GM21526 (cell line): Measurements from ENCODE around the gene KRT80.

Source experiments
- ATAC-seq: cut with Tn5 transposase; IDR thresholded peaks from one replicate; pipeline ENCODE4 v1.9.1; 2021; ENCODE audit warnings: moderate library complexity; ENCODE audit not compliant: unreplicated experiment, low FRiP score

The KRT80 gene

GRCh38 chr12:52229836-52230343 is 38.1 kb upstream of the KRT80 start:
- no peak for ATAC-seq

DNA sequence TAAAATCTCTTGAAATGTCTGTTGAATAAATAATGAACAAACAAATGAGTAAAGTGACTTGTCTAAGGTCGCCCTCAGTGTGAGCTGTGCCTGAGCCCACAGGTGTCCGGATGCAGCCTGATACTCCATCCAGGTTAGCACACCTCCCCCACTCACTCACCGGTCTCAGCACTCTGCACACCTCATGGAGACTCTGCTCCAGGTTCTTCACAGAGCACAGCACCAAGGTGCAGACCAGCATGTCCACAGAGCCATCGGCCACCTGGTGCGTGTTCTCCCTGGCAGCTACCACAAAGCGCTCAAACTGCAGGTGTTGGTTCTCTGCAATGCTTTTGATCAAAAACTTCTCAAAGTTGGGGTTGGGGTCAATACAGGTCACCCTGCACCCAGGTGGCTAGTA is 37.1 kb upstream of the KRT80 start:
- ATAC-seq = no peak

GRCh38 chr12:52228366-52228765 is 36.6 kb upstream of the KRT80 start:
- ATAC-seq = no peak

DNA sequence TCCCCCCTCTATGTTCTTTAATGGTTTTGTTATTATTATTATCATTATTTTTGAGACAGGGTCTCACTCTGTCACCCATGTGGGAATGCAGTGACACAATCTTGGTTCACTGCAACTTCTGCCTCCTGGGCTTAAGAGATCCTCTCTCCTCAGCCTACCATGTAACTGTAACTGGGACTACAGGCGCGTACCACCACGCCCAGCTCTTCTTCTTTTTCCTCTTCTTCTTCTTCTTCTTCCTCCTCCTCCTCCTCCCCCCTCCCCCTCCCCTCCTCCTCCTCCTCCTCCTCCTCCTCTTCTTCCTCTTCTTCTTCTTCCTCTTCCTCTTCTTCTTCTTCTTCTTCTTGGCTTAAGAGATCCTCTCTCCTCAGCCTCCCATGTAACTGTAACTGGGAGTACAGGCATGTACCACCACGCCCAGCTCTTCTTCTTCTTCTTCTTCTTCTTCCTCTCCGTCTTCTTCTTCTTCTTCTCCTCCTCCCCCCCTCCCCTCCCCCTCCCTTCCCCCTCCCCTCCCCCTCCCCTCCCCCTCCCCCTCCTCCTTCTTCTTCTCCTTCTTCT is 35.9 kb upstream of the KRT80 start:
- no peak for ATAC-seq

GRCh38 chr12:52226446-52226845 is 34.6 kb upstream of the KRT80 start:
- ATAC-seq = no peak

DNA sequence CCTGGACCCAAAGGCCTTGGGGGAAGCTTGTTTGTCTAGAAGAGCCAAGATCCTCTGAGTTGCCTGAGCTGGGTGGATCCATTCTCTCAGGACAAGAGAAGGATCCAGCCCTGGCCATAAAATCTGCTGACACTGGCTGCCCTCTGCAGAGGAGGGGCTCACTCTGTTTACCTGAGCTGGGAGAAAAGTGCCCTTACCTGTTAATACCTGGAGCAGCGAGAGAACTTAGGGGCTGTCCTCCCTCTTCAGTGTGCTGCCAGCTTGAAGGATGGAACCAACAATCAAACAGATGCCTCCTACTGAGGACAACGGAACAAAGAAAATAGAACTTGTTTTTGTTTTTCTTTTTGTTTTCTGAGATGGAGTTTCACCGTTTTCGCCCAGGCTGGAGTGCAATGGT is 33.9 kb upstream of the KRT80 start:
- ATAC-seq = no peak

DNA sequence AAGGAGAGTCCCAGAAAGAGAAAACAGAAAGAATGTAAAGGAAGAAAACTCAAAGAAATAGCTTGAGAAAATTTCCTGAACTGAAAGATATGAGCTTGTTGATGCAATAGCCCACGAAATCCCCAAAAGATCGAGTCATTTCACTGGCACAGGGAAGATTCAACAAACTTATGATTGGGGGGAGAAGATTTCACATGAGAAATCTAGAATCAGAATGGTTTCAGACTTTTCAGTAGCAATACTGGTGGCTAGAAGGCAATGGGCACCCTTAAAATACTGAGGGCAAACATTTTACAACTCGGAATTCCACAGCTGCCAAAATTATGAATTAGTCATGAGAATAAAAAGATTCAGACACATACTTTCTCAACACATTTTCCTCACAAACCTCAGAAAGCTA is 32.3 kb upstream of the KRT80 start:
- ATAC-seq = no peak

DNA sequence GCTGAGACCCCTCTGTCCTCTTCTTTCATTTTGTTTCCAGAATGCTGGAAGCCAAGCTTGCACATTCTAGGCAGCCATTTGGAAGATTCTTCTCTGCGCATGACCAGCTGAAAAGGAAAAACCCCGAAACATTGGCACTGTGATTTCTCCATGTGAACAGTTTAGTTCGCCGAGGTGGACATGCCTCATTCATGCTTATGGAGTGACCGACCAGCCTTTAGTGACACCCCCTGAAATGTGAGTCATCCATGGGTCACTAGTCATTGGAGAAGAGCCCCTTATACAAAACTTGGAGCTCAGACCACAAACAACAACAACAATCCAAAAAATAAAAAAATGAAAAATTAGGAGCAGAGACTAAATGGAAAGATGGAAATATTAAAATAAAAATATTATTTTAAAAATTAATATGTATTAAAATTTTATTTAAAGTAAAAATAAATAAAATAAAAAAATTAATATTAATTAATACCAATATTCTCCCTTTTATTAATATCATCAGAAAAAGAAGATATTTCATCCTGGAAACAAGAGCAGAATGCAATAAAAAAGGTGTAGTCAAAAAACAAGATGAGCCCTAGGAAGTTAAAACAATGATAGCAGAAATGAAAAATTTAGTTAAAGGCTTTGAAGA is 31.7 kb upstream of the KRT80 start:
- no peak for ATAC-seq

GRCh38 chr12:52222692-52223091 is 30.9 kb upstream of the KRT80 start:
- no peak for ATAC-seq

DNA sequence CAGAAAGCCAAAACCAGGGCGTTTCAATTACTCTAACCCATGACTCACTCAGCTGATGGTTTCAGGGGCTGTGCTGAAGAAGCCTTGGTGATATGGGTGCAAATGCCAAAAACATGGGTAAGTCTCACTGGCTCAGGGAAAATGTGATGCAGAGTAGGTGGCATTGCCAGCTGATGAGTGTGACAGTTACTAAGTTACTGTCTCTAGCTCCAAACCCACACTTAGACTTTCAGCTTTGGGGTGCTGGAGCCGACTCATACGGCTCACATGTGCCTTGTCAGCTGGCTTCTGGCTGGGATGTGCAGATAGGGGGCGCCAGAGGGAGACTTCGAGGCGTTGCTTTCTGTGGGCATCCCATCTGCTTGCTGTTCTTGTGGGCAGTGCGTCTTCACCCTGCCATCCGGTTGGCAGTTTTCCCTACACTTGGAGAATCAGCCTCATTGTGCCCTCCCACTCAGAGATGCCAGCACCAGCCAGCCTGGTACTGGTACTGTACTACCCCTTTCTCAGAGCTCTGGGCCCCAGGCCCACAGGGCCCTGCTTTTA is 30.2 kb upstream of the KRT80 start:
- no peak for ATAC-seq

GRCh38 chr12:52221070-52221781 is 29.4 kb upstream of the KRT80 start:
- no peak for ATAC-seq

DNA sequence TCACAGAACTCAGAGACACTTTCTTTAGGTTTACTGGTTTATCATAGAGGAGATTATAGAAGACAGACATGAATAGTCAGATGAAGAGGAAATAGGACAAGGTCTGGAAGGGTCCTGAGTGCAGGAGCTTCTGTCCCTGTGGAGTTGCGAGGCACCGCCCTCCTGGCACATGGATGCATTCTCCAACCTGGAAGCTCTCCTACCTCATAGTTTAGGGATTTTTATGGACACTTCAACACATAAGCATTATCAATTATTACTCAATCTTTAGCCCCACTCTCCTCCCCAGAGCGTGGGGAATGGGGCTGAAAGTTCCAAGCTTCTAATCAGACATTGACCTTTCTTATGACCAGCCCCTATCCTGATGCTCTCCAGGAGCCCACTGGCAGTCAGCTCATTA is 28.7 kb upstream of the KRT80 start:
- ATAC-seq = no peak

GRCh38 chr12:52218001-52218400 is 26.2 kb upstream of the KRT80 start:
- ATAC-seq = no peak

DNA sequence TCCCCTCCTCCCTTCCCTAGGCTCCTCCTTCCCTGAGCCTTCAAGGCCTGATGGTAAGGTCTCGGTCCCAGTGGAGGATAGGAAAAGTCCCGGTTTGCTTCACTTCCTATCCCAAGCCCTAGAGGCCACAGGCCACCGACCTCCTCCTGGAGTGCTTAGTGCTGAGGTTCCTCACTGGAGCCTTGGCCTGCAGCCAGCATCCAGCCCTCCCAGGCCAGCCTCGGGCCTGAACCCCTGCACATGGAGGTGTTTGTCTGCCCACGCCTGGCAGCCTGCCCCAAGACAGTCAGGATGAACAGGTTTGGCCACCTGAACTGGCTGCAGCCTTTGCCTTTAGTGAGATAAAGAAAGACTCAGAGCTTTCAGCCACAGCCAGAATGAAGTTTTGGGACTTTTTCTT is 25.4 kb upstream of the KRT80 start:
- ATAC-seq = no peak

DNA sequence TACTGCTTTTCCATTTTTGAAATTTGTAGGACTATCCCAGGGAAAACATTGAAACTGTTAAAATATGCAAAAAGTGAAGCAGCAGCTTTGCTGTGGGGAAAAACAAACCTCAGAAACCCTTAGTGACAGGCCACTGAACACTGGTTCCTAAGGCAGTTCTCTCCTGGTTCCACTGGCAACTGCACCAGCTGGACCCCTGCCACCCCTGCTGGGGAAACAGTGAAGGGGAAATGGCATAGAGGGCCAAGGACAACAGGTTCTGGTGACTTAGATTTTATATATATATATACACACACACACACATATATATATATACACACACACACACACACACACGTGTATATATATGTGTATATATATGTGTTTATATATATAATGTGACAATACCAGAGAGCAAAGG is 25.0 kb upstream of the KRT80 start:
- no peak for ATAC-seq

- no peak for ATAC-seq
Measured at GRCh38 chr12:52216100-52216499, 24.3 kb upstream of the KRT80 start.

- no peak for ATAC-seq
Measured at GRCh38 chr12:52215587-52216031, 23.8 kb upstream of the KRT80 start.

DNA sequence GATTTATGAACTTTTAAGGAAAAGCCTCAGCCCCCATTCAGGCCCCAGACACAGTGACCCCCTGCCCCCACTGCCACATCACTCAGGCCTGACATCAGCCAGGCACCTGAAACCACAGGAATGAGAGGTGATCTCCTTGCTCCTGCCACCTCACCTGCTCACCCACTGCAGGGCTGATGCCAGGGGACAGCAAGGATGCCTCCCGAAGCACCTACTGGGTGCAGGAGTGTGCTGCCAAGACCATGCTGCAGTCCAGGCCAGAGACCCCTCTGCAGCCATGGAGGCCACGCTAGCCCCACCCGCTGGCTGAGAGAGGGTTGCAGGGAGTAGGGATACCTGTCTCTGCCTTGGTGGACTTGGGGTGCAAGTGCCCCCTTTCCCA is 22.6 kb upstream of the KRT80 start:
- no peak for ATAC-seq

GRCh38 chr12:52213564-52214420 is 22.0 kb upstream of the KRT80 start:
- no peak for ATAC-seq

- ATAC-seq = no peak
Measured at GRCh38 chr12:52212701-52213563, 21.1 kb upstream of the KRT80 start.
